GM21381 (cell line): ENCODE data around the gene NCR2.

ENCODE experiments used
- ATAC-seq: cut with Tn5 transposase; IDR thresholded peaks from one replicate; pipeline ENCODE4 v1.9.1; 2021; ENCODE audit warnings: mild to moderate bottlenecking, moderate library complexity; ENCODE audit not compliant: unreplicated experiment

The NCR2 gene

GRCh38 chr6:41327177-41327576, 8.2 kb upstream of the NCR2 start:
- ATAC-seq = no peak

- ATAC-seq = no peak
These were observed 3.8 kb upstream of the NCR2 start for GRCh38 chr6:41331401-41332150.

GRCh38 chr6:41332241-41332640, 3.2 kb upstream of the NCR2 start:
- no peak for ATAC-seq

- ATAC-seq = no peak
These were observed 2.3 kb upstream of the NCR2 start for GRCh38 chr6:41332842-41333736.

GRCh38 chr6:41334482-41335040, 847 bp upstream of the NCR2 start:
- ATAC-seq = no peak

GRCh38 chr6:41335943-41336342, 535 bp downstream of the NCR2 start:
- ATAC-seq = no peak

- ATAC-seq = no peak
These were observed 1.4 kb downstream of the NCR2 start for GRCh38 chr6:41336824-41337223.

GRCh38 chr6:41337709-41338108, 2.3 kb downstream of the NCR2 start:
- no peak for ATAC-seq

GRCh38 chr6:41338659-41339058, 3.3 kb downstream of the NCR2 start:
- ATAC-seq = no peak

- ATAC-seq = no peak
These were observed 6.2 kb downstream of the NCR2 start for GRCh38 chr6:41341580-41341979.

- ATAC-seq = no peak
These were observed 6.8 kb downstream of the NCR2 start for GRCh38 chr6:41342241-41342640.

- no peak for ATAC-seq
These were observed 8.3 kb downstream of the NCR2 start for GRCh38 chr6:41343641-41344187.

- ATAC-seq = peak; percentile 58
These were observed 9.5 kb downstream of the NCR2 start for GRCh38 chr6:41344876-41345275.

GRCh38 chr6:41345901-41346300, 10.5 kb downstream of the NCR2 start:
- no peak for ATAC-seq

GRCh38 chr6:41346441-41346840, 11.0 kb downstream of the NCR2 start:
- ATAC-seq = no peak

GRCh38 chr6:41347378-41348050, 12.1 kb downstream of the NCR2 start:
- no peak for ATAC-seq

- ATAC-seq = no peak
These were observed 13.5 kb downstream of the NCR2 start for GRCh38 chr6:41348934-41349333.

GRCh38 chr6:41352396-41352795, 17.0 kb downstream of the NCR2 start:
- ATAC-seq = no peak

GRCh38 chr6:41352907-41353306, 17.5 kb downstream of the NCR2 start:
- ATAC-seq = no peak

- no peak for ATAC-seq
These were observed 17.9 kb downstream of the NCR2 start for GRCh38 chr6:41353333-41353732.

GRCh38 chr6:41355952-41356351, 20.5 kb downstream of the NCR2 start:
- ATAC-seq = no peak
